Measurements from ENCODE around the gene MRPS16. TPM values are rescaled to one million over a fixed set of nuclear protein-coding genes. Genes with fewer than 3 reads are reported as not detected.

The MRPS16 gene
- total RNA-seq, 4 donors from 2014 or later = 41.8 to 57.6 (median 53.1) TPM

- Histone ChIP-seq H3K36me3 (peaks cover 7 to 13% of the 10 kb centered on the region in 2 donors), H3K4me3 (replicated peaks in 1 of 3) (peak overlapping the region; percentile 37 to 80 (median 79)), H3K4me1 (peaks cover 15 to 20% of the 10 kb centered on the region in 2 donors), H3K27me3 (no peaks in the 10 kb centered on the region), H3K27ac (peak overlapping the region in 2 of 3 donors; percentile 39 to 61), H3K9me3 (no peaks in the 10 kb centered on the region)
- no peak for DNase-seq
- no peak for TF ChIP-seq POLR2A (IDR thresholded peaks at IDR 0.05)
- no peak for TF ChIP-seq CTCF (IDR thresholded peaks at IDR 0.05)
- WGBS, 2 donors = 52 to 53% methylated on average over 4 of the region's 4 CpGs
- intact Hi-C loops (cut with DNase I) = no loop called here
These were observed 4.8 kb downstream of the MRPS16 start for GRCh38 chr10:73247509-73248258.

DNA sequence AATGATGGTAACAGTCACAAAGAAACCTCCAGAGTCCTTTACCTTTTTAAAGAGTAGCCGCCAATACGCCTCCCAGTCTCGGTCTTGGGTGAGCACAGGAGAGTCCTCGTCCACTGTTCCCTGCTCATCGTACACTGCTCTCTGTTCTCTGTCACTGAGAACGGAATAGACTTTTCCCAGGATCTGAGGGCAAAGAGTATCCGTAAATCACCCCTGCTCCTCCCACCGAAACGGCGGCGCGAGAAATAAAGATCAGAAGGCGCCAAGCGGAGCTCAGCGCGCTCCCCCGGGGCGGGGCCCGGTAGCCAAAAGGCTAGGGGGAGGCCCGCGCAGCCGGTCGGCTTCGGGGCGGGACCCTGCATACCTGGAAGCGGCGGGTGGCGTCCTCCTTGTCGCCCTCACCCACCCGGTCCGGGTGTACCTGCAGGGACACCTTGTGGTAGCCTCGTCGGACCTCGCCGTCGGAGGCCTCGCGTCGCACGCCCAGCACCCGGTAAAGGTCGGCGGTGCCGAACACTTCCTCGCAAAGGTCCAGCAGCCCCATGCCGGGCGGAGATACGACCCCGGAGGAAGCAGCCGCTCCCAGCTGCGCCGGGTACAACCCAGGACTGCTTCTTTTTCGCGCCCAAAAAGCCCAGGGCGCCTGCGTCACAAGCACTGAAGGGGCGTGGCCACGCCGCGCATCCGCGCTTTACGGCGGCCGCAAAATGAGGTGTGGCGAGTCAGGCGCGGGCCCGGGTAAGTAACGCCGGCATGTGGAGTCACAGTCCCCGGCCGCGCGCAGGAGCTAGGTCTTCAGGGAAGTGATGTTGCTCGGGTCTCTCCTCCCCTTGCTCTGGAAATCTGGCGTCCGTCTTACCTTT, 5.6 kb downstream of the MRPS16 start, which contains the start of gene DNAJC9:
Gene DNAJC9, minus strand, starts transcription at position 610 of the 863 bp plus-strand sequence. Its CDS starts 66 bp downstream, at position 544.
- Histone ChIP-seq H3K27me3 (no peaks in the 10 kb centered on the region), H3K27ac (peak within 1 kb of the TSS in 2 of 3 donors; percentile 39 to 61), H3K4me1 (peaks cover 14 to 20% of the 10 kb centered on the region in 2 donors), H3K4me3 (replicated peaks in 1 of 3) (peak within 1 kb of the TSS; percentile 37 to 80 (median 79)), H3K36me3 (peaks cover 14% of the 10 kb centered on the region in 2 donors), H3K9me3 (no peaks in the 10 kb centered on the region)
- 1% methylated on average over 21 to 35 of the region's 78 CpGs for WGBS, 2 donors
- DNase-seq = peak; percentile 95 to 96
- peak in 1 of 2 donors; percentile 80 for TF ChIP-seq POLR2A (IDR thresholded peaks at IDR 0.05)
- TF ChIP-seq CTCF (IDR thresholded peaks at IDR 0.05) = peak in 1 of 6 experiments; percentile 30
- intact Hi-C loops (cut with DNase I) = no loop called here

- Histone ChIP-seq H3K27me3 (no peaks in the 10 kb centered on the region), H3K36me3 (peaks cover 17 to 20% of the 10 kb centered on the region in 2 donors), H3K27ac (peak overlapping the region in 1 of 3 donors; percentile 61), H3K9me3 (no peaks in the 10 kb centered on the region), H3K4me1 (peaks cover 8 to 14% of the 10 kb centered on the region in 2 donors), H3K4me3 (replicated peaks in 1 of 3) (peak overlapping the region; percentile 37 to 80 (median 79))
- 3 to 4% methylated on average over 8 of the region's 8 CpGs for WGBS, 2 donors
- TF ChIP-seq POLR2A (IDR thresholded peaks at IDR 0.05) (no peak), CTCF (IDR thresholded peaks at IDR 0.05) (no peak)
- intact Hi-C loops (cut with DNase I) = no loop called here
- DNase-seq = no peak
These were observed 6.2 kb downstream of the MRPS16 start for GRCh38 chr10:73246322-73246645.

- 49 to 51% methylated on average over 8 of the region's 8 CpGs for WGBS, 2 donors
- TF ChIP-seq CTCF (IDR thresholded peaks at IDR 0.05) = no peak
- TF ChIP-seq POLR2A (IDR thresholded peaks at IDR 0.05) = no peak
- intact Hi-C loops (cut with DNase I) = no loop called here
- Histone ChIP-seq H3K27me3 (no peaks in the 10 kb centered on the region), H3K9me3 (no peaks in the 10 kb centered on the region), H3K27ac (no peak overlapping the region), H3K4me3 (replicated peaks in 1 of 3) (no peak overlapping the region), H3K4me1 (peaks cover 8 to 11% of the 10 kb centered on the region in 2 donors), H3K36me3 (peaks cover 19 to 25% of the 10 kb centered on the region in 2 donors)
- DNase-seq = no peak
These were observed 7.5 kb downstream of the MRPS16 start for GRCh38 chr10:73244866-73245477.
